HCT116 (cell line): ENCODE measurements around the gene EIF6. TPM values are rescaled to one million over a fixed set of nuclear protein-coding genes. Genes with fewer than 3 reads are reported as not detected.
A peak's percentile ranks its signal among the peaks of the same experiment; 100 is the strongest.

ENCODE experiments used
- ATAC-seq: fragments of 200-7000 bp; cut with Tn5 transposase; 2 replicates; pipeline ENCODE4 v1.9.1; 2020; ENCODE audit warnings: mild to moderate bottlenecking, moderate library complexity
- BruUV-seq: library from RNA; stranded (reverse); fragments of 400-500 nt; replicated peaks from 2 replicates; lab custom pipeline; 2021; lab: Mats Ljungman, UMichigan
- CTCF ChIA-PET: fragments of 300-600 bp; sonication (Branson Sonifier 250); formaldehyde crosslinking; loops from one replicate; lab custom pipeline; 2021; ENCODE audit warnings: antibody characterized with exemption; lab: Charles Lee
- POLR2A ChIA-PET: fragments of 300-600, 350-600 bp; sonication (Branson Sonifier 250); formaldehyde crosslinking; loops from one replicate; lab custom pipeline; 2021; ENCODE audit warnings: antibody characterized with exemption; lab: Charles Lee
- RAD21 ChIA-PET, 2 experiments: fragments of 300-600 bp; sonication (Branson Sonifier 250); formaldehyde crosslinking; loops; one replicate each; lab custom pipeline; 2023; ENCODE audit warnings: low total read pairs in 2 of 2; ENCODE audit not compliant: uncharacterized antibody in 2 of 2, unreplicated experiment in 2 of 2, low non-redundant PET in 1 of 2; lab: Charles Lee
- DNase-seq: peaks from one replicate; pipeline ENCODE4 v3.0.0-alpha.2; 2010; ENCODE audit warnings: low read depth, low spot score
- H2AFZ ChIP-seq: fragments of 200-600 bp; shearing (Covaris generic), sonication (generic); 2 replicates; pipeline ENCODE4 v1.6.1; 2017; ENCODE audit warnings: low read depth, mixed run types, mixed read lengths, antibody characterized with exemption, low read length; ENCODE audit not compliant: poor library complexity, severe bottlenecking
- H3K27ac ChIP-seq: 2 replicates; pipeline ENCODE4 v1.5.1; 2012; ENCODE audit warnings: low read depth, low read length
- H3K27me3 ChIP-seq: fragments of 200-600 bp; sonication (generic); 2 replicates; pipeline ENCODE4 v1.6.1; 2016; ENCODE audit warnings: mixed run types, low read length, mixed read lengths; ENCODE audit not compliant: insufficient read depth
- H3K36me3 ChIP-seq, 2 experiments: fragments of 200-500 bp in 1 of 2; fragments of 200-600 bp in 1 of 2; sonication (Bioruptor generic) in 1 of 2; sonication (generic) in 1 of 2; 2 replicates each; pipeline versions ENCODE4 v1.5.1 to v1.6.1; 2014 to 2016; ENCODE audit warnings: low read length in 2 of 2, inconsistent platforms in 1 of 2, mixed read lengths in 1 of 2, mixed run types in 1 of 2; ENCODE audit not compliant: insufficient read depth in 2 of 2, control insufficient read depth in 1 of 2
- H3K4me1 ChIP-seq, 2 experiments: fragments of 200-600 bp in 1 of 2; sonication (generic) in 1 of 2; 2 replicates each; pipeline versions ENCODE4 v1.5.1 to v1.6.1; 2012 to 2017; ENCODE audit warnings: low read length in 2 of 2, inconsistent platforms in 1 of 2, mild to moderate bottlenecking in 1 of 2, mixed read lengths in 1 of 2, mixed run types in 1 of 2, moderate library complexity in 1 of 2; ENCODE audit not compliant: insufficient read depth in 2 of 2, control insufficient read depth in 1 of 2
- H3K4me2 ChIP-seq: fragments of 200-600 bp; sonication (generic); 2 replicates; pipeline ENCODE4 v1.6.1; 2017; ENCODE audit warnings: mixed run types, low read length, mixed read lengths
- H3K4me3 ChIP-seq, 2 experiments: fragments of 200-600 bp in 1 of 2; sonication (generic) in 1 of 2; replicated peaks in 1 of 2; 2 replicates each; pipeline ENCODE4 v1.5.1; 2011 to 2016; ENCODE audit warnings: low read length in 2 of 2, control low read depth in 1 of 2, low read depth in 1 of 2, mild to moderate bottlenecking in 1 of 2, mixed read lengths in 1 of 2, mixed run types in 1 of 2
- H3K79me2 ChIP-seq: fragments of 200-600 bp; sonication (generic); 2 replicates; pipeline ENCODE4 v1.6.1; 2017; ENCODE audit warnings: mild to moderate bottlenecking, mixed run types, low read length, moderate library complexity, mixed read lengths; ENCODE audit not compliant: insufficient read depth
- H3K9ac ChIP-seq: fragments of 200-600 bp; sonication (generic); 2 replicates; pipeline ENCODE4 v1.6.1; 2016; ENCODE audit warnings: low read length, mixed read lengths
- H3K9me2 ChIP-seq: fragments of 200-600 bp; sonication (generic), shearing (Covaris generic); 2 replicates; pipeline ENCODE4 v1.6.1; 2017; ENCODE audit warnings: mixed run types, mild to moderate bottlenecking, moderate library complexity; ENCODE audit not compliant: insufficient read depth
- H3K9me3 ChIP-seq, 2 experiments: fragments of 200-500 bp in 1 of 2; fragments of 200-600 bp in 1 of 2; sonication (Bioruptor generic) in 1 of 2; sonication (generic) in 1 of 2; 2 replicates each; pipeline ENCODE4 v1.6.1; 2014 to 2017; ENCODE audit warnings: low read length in 2 of 2, mixed read lengths in 2 of 2, inconsistent platforms in 1 of 2, low read depth in 1 of 2, mild to moderate bottlenecking in 1 of 2, mixed run types in 1 of 2, moderate library complexity in 1 of 2; ENCODE audit not compliant: control insufficient read depth in 1 of 2, insufficient read depth in 1 of 2
- H4K20me1 ChIP-seq: fragments of 200-600 bp; sonication (generic), shearing (Covaris generic); 2 replicates; pipeline ENCODE4 v1.6.1; 2017; ENCODE audit warnings: mixed run types, mild to moderate bottlenecking, moderate library complexity; ENCODE audit not compliant: insufficient read depth
- CBX3 ChIP-seq: IDR thresholded peaks from 2 replicates; pipeline ENCODE4 v1.6.1; 2012; ENCODE audit warnings: low read depth
- POLR2A ChIP-seq: IDR thresholded peaks from 2 replicates; pipeline ENCODE4 v1.7.0; 2011; ENCODE audit warnings: borderline replicate concordance; ENCODE audit not compliant: insufficient read depth, insufficient read length; ENCODE audit errors: extremely low read depth
- RAD21 ChIP-seq: IDR thresholded peaks from 2 replicates; pipeline ENCODE4 v1.6.1; 2012; ENCODE audit warnings: low read depth, mild to moderate bottlenecking
- intact Hi-C: fragments of 100-400 bp; cut with micrococcal nuclease; formaldehyde crosslinking; loops from 2 replicates; pipeline ENCODE4 v1.10.0; 2022
- total RNA-seq: library from RNA; stranded (reverse); gene quantifications from one replicate; pipeline ENCODE4 v1.2.1, GENCODE V29; 2021; ENCODE audit not compliant: unreplicated experiment
- TF ChIP-seq, protein P1 (sequence below), 3 experiments: fragments of 200-600 bp in 1 of 3; sonication (generic) in 1 of 3; IDR thresholded peaks in 2 of 3; conservative IDR thresholded peaks in 1 of 3; 2 replicates each; pipeline ENCODE4 v1.5.1; 2012 to 2017; ENCODE audit warnings: low read depth in 2 of 3, low read length in 2 of 3, antibody characterized with exemption in 1 of 3, borderline replicate concordance in 1 of 3, control low read depth in 1 of 3, mild to moderate bottlenecking in 1 of 3, mixed read lengths in 1 of 3, mixed run types in 1 of 3, moderate library complexity in 1 of 3; ENCODE audit not compliant: insufficient read depth in 1 of 3
- TF ChIP-seq, protein P2 (sequence below): IDR thresholded peaks from 2 replicates; pipeline ENCODE4 v1.6.1; 2011; ENCODE audit warnings: mild to moderate bottlenecking, low read length, moderate library complexity; ENCODE audit not compliant: insufficient replicate concordance; ENCODE audit errors: extremely low read depth

EIF6 gene
- total RNA-seq, 1 experiment from 2014 or later, result 209 TPM

DNA sequence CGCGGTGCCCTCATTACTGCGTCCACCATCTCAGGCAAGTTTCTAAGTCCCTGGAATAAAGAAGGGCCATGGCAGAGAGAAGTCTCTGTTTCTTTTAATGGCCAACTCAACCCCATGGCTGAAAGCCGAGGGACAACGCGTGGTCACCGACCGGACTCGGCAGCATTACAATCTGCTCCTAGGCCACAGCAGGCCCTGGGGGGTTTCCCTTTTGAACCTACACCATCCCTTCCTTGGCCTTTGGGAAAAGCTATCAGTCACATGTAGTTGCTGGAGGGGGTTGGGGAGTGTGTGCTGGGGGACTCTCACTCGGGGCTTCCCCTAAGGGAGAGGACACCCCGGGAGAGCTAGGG lies 18.8 kb upstream of the EIF6 start:
- Histone ChIP-seq H3K79me2 (no peaks in the 10 kb centered on the region), H2AFZ (no peak overlapping the region), H3K9ac (peak overlapping the region; percentile 58; the same call in 1 of the 2 replicates), H3K4me2 (peak overlapping the region; percentile 73), H3K9me2 (no peaks in the 10 kb centered on the region), H3K27me3 (no peaks in the 10 kb centered on the region), H3K9me3 (no peaks in the 10 kb centered on the region), H3K27ac (no peak overlapping the region), H4K20me1 (no peaks in the 10 kb centered on the region), H3K4me1 (peaks cover 44 to 61% of the 10 kb centered on the region in 2 experiments), H3K4me3 (no peak overlapping the region), H3K36me3 (0 out of 4 replicates have a peak, but pooled peaks cover 0 to 2% of the 10 kb centered on the region in 2 experiments)
- no peak for TF ChIP-seq RAD21
- TF ChIP-seq, protein P1, sequence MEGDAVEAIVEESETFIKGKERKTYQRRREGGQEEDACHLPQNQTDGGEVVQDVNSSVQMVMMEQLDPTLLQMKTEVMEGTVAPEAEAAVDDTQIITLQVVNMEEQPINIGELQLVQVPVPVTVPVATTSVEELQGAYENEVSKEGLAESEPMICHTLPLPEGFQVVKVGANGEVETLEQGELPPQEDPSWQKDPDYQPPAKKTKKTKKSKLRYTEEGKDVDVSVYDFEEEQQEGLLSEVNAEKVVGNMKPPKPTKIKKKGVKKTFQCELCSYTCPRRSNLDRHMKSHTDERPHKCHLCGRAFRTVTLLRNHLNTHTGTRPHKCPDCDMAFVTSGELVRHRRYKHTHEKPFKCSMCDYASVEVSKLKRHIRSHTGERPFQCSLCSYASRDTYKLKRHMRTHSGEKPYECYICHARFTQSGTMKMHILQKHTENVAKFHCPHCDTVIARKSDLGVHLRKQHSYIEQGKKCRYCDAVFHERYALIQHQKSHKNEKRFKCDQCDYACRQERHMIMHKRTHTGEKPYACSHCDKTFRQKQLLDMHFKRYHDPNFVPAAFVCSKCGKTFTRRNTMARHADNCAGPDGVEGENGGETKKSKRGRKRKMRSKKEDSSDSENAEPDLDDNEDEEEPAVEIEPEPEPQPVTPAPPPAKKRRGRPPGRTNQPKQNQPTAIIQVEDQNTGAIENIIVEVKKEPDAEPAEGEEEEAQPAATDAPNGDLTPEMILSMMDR (IDR thresholded peaks at IDR 0.05 in 2 of 3, conservative IDR thresholded peaks at IDR 0.05 in 1 of 3; ENCODE audit: borderline replicate concordance in 1 of 3, insufficient read depth in 1 of 3, low read depth in 2 of 3, low read length in 2 of 3), result no peak
- TF ChIP-seq, protein P2, sequence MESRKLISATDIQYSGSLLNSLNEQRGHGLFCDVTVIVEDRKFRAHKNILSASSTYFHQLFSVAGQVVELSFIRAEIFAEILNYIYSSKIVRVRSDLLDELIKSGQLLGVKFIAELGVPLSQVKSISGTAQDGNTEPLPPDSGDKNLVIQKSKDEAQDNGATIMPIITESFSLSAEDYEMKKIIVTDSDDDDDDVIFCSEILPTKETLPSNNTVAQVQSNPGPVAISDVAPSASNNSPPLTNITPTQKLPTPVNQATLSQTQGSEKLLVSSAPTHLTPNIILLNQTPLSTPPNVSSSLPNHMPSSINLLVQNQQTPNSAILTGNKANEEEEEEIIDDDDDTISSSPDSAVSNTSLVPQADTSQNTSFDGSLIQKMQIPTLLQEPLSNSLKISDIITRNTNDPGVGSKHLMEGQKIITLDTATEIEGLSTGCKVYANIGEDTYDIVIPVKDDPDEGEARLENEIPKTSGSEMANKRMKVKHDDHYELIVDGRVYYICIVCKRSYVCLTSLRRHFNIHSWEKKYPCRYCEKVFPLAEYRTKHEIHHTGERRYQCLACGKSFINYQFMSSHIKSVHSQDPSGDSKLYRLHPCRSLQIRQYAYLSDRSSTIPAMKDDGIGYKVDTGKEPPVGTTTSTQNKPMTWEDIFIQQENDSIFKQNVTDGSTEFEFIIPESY, result no peak
- no peak for TF ChIP-seq CBX3
- TF ChIP-seq POLR2A, result no peak
- no peak for ATAC-seq
- ChIA-PET CTCF (interaction anchor here (0.9 to 9.7 kb wide), 11 partner anchors 9 to 207 kb away, joined by 3 to 108 read pairs (median 9); partner anchors contain the start of genes EIF6 and FAM83C), POLR2A (interaction anchor here (1.2 to 4.3 kb wide), 3 partner anchors 8 to 151 kb away, joined by 3 to 19 read pairs (median 8); partner anchors contain the start of gene CEP250), RAD21 (interaction anchor here (0.6 to 3.6 kb wide), 3 partner anchors 25 to 786 kb away, joined by 3 to 26 read pairs (median 3); no protein-coding TSS in a partner anchor)
- BruUV-seq, result no TSS peak
- intact Hi-C loops, result no loop called here
- DNase-seq, result no peak
